Fibroblast of gingiva (primary cell): ENCODE data around the gene FARP1.
A peak's percentile ranks its signal among the peaks of the same experiment; 100 is the strongest.

ENCODE experiments used
- DNase-seq: peaks from one replicate; pipeline ENCODE4 v3.0.0-alpha.2; 2011; ENCODE audit warnings: low read depth

Gene FARP1

GRCh38 chr13:98462946-98463345, 320.1 kb downstream of the FARP1 start:
- no peak for DNase-seq

DNA sequence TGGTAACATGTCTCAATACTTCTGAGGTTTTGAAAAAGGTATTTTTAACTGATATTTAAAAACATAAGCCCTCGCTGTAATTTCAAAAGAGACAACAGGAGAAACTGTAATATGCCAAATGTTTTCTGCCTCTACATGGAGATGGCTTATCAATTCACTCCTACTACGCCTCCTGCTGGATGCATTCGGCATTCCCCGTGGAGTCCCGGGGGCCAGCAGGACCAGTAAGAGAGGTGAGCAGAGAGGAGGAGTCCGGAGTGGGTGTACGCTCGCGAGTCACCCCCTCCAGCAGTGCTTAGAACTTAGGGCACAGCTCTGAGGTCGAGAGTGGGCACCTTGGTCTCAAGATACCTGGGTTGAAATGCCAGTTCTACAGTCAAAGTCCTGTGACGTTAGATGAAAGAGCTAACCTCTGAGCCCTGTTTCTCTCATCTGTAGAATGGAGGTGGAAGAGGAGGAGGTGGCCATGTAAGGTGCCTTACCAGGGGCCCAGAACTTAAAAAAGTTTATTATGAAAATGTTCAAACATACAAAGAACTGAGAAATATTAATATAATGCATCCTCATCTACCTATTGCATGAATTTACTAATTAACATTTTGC, 323.8 kb downstream of the FARP1 start:
- DNase-seq, result peak; percentile 26

GRCh38 chr13:98467263-98467985, 324.5 kb downstream of the FARP1 start:
- DNase-seq, result no peak

DNA sequence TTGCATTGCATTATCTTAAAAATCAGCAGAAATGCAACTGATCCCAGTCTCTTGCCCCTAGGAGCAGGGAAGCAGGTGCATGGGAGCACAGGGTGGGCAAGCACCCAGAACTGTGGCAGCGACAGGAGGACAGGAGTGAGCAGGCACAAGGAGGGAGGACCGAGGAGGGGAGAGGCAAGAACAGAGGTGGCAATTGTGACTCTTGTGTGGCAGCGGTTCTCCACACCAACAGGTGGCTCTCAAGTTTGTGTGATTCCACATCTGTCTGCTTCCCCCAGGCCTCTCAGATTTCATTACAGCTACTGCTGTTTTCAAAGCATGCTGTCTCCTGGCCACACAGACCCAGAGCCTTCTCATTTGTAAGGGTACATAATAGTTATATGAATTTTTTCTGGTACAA, 325.5 kb downstream of the FARP1 start:
- no peak for DNase-seq

DNA sequence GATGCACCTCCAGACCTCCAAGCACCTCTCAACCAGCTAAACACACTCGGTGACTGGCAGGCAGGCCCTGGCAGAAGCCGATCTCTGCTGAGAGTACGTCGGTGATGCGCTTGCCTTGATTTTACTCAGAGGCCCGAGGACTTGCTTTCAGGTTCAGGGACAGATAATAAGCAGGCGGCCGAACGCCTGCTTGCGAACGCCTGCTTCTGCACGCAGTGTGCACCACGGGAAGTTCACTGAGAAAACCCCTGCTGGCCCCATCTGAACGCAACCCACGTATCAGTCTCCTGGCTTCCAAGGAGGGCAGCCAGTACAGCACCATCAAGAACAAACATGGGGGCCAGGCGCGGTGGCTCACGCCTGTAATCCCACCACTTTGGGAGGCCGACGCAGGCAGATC, 326.0 kb downstream of the FARP1 start:
- DNase-seq, result no peak

GRCh38 chr13:98470920-98471319, 328.0 kb downstream of the FARP1 start:
- DNase-seq, result no peak

DNA sequence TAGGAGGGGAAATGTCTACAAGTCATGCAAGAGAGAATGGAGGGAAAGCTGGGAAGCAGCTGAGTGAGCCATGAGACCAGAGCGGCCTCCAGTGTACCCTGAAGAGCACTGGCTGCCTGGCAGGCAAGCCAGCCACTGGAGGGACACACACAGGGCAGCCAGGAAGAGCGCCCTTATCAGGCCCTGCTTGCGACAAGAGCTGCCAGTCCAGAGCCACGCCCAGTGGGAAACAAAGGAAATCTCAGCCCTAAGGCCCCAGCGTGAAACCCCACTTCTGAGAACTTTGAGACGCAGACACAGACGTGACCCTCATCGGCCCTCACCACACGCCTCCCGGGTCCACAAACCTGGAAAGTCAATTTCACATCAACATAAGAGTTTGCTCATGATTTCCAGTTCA, 329.0 kb downstream of the FARP1 start:
- no peak for DNase-seq

- DNase-seq, result no peak
Observed at GRCh38 chr13:98473135-98473787, 330.4 kb downstream of the FARP1 start.

- no peak for DNase-seq
Observed at GRCh38 chr13:98473788-98474144, 330.9 kb downstream of the FARP1 start.

GRCh38 chr13:98474292-98474691, 331.4 kb downstream of the FARP1 start:
- no peak for DNase-seq

DNA sequence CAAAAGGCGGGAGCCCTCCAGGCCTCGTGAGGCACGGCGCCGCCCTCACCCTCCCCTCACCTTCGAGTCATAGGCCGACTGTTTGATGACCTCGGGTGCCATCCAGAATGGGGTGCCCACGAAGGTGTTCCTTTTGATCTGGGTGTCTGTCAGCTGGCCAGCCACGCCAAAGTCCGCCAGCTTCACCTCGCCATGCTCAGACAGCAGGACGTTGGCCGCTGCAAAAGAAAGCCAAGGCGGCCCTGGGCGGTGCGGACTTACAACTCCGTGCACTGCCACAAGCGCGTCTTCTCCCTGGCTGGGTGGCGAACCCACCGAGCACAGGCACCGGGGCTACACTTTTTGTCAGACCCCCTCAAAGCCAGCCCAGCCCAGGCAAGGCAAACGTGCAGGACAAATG, 331.9 kb downstream of the FARP1 start:
- DNase-seq, result no peak

GRCh38 chr13:98475522-98475921, 332.6 kb downstream of the FARP1 start:
- DNase-seq, result no peak

DNA sequence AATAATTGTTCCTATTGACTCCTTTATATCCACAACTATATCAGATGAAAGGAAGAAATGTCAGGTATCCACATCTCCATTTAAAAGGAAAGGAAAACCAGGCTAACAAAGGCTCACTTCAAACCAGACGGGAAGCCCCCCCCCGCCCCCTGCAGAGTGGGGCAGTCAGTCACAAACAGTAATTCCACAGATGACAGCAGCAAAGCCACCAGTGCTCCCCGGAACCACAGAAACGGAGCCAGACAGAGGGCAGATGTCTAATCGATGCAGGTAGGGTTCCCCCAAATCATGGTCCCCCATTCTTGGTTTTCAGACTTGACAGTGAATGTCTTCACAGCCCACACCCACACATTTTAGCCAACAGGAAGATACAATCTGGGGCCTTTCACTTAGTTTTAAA, 333.2 kb downstream of the FARP1 start:
- DNase-seq, result no peak

GRCh38 chr13:98476538-98476966, 333.7 kb downstream of the FARP1 start:
- DNase-seq, result peak; percentile 67

DNA sequence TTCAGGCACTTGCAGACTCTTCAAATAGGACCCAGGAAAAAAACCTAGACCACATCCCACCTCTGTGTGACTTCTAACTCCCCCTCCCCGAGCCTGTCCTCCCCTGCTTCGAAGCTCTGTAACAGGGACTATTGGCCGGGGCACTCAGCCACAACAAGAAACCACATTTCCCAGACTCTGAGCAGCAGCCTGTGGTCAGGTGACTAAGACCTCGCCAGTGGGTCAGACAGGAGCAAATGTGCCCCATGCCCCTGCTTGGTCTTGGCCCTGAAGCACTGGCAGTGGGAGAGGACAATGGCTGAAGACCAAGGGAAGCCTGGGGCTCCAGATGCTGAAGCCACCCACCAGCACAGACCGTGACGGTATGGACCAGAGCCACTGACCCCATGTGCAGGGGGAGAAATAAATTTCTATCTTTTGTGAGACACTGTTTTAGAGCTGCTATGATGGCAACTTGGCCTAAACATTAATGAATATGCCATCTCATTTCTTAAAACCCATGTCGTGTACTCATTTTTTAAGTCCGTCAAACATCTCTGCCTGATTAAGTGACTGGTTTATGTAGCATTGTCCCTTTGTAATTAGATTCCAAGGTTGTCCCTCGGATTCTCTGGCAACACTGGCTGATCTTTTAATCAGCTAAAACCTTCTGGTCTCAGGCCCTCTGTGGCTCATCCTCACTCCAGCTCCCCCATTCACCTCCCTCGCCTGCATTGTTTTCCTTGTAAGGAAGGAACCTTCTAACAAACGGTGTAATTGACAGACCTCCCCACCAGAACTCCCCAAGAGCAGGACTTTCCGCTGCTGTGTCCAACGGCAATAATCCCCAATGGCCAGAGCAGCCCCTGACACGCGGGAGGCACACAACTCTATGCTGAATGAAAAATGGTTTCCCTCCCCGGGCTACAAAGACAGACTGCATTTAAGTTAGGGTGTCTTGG, 335.6 kb downstream of the FARP1 start:
- no peak for DNase-seq

GRCh38 chr13:98479496-98480003, 336.7 kb downstream of the FARP1 start:
- DNase-seq, result no peak

- DNase-seq, result no peak
Observed at GRCh38 chr13:98480915-98481877, 338.3 kb downstream of the FARP1 start.

DNA sequence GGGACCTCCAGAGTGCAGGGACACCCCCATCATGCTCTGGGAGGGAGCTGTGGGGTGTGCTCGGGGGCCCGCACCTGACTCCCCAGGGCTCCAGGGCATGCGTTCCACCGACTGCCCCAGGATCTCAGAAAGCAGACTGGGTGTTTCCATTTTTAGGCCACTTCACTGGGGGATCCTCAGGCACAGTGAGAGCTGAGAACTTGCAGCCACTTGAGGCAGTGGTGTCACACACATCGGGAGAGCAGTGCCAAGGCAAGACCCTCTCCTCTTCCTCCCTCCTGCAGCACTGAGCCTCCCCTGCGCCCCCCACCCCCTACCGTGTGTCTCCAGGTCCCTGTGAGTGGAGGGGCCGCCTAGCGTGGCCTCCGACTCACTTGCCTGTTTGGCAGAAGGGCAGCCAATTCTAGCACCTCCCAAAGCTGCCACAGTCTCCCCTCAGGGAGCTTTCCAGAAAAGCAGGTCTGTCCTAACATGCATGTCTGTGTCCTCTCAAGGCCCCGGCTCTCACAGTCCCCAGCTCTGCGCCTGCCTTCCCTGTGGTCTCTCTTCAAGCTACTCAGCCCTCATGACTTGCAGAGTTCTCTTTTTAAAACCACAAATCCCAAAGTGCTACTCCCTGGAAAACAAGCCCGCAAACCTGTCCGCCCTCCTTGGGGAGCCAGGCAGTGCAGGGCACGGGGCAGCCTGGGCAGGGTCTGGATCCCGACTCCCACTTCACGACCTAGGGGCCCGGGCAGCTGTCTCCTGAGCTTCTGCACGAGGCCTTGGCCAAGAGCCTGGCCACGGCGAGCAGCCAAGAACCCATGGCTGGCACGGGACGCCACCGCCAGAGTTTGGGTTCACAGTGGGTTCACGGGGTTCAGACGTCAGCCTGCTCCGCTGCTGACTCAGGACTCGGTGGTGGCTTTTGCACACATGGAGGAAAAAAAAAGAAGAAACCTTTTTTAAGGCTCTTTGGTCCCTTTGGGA, 339.9 kb downstream of the FARP1 start:
- peak; percentile 81 for DNase-seq

DNA sequence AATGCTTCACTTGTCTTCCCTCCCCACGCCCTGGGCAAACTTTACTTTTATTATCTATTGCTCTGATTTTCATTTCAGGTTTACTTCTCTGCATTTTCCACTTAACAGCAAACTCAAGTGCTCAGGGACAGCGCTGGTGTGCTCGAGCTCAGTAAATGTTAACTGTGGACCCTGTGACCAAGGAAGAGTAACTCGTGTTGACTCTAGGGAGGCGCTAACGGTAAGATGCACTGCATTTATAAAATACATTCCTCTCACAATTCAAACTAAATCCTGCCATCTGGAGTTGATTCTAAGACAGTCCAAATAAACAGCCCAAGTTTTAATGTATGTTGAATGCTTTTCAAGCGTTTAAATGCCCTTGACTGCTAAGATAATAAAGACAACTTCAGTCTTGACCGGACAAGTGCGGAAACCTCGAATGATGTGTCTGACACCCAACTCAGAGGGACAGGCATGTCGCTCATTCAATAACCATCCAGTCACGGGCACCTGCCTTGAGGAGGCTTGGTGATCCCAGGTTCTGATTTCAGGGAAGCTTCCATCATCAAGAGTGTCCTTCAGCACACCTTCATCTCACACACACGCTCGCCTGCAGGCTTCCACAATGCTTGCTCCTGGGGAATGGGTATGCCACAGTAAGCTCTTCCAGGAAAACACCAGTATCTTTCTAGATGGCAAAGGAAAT, 340.9 kb downstream of the FARP1 start:
- peak; percentile 33 for DNase-seq
